Measurements from ENCODE around the gene USP24.

Gene USP24

GRCh38 chr1:55215194-55216021 lies at the start of gene USP24:
TSS of gene USP24 (minus strand) at chr1:55215364. CDS start at chr1:55215113, 251 bp downstream.
- H3K4me1 Mint-ChIP-seq = peaks cover 66% of the 10 kb centered on the region
- H3K36me3 Mint-ChIP-seq (ENCODE audit: insufficient read depth) = peaks cover 17% of the 10 kb centered on the region
- no peaks in the 10 kb centered on the region for H3K27me3 Mint-ChIP-seq
- ATAC-seq (replicated peaks; ENCODE audit: extremely low read depth, poor library complexity, severe bottlenecking) (peak; percentile 79), DNase-seq (ENCODE audit: low spot score in 2 of 2) (peak; percentile 67 to 72)
- H3K9me3 Mint-ChIP-seq = no peaks in the 10 kb centered on the region
- H3K4me3 Mint-ChIP-seq = peak within 1 kb of the TSS; percentile 96
- peak within 1 kb of the TSS; percentile 99 for H3K27ac Mint-ChIP-seq (ENCODE audit: low read depth)

- Mint-ChIP-seq H3K4me1 (peaks cover 13% of the 10 kb centered on the region), H3K4me3 (no peak overlapping the region), H3K9me3 (no peaks in the 10 kb centered on the region), H3K27me3 (no peaks in the 10 kb centered on the region), H3K36me3 (ENCODE audit: insufficient read depth) (peaks cover 3% of the 10 kb centered on the region), H3K27ac (ENCODE audit: low read depth) (no peak overlapping the region)
- DNase-seq (ENCODE audit: low spot score in 2 of 2) (no peak), ATAC-seq (replicated peaks; ENCODE audit: extremely low read depth, poor library complexity, severe bottlenecking) (no peak)
Observed at GRCh38 chr1:55262822-55263221, 47.7 kb upstream of the USP24 start.

- Mint-ChIP-seq H3K36me3 (ENCODE audit: insufficient read depth) (peaks cover 5% of the 10 kb centered on the region), H3K4me1 (peaks cover 19% of the 10 kb centered on the region), H3K27me3 (no peaks in the 10 kb centered on the region), H3K27ac (ENCODE audit: low read depth) (peak overlapping the region; percentile 10), H3K4me3 (no peak overlapping the region), H3K9me3 (no peaks in the 10 kb centered on the region)
- no peak for ATAC-seq (replicated peaks; ENCODE audit: extremely low read depth, poor library complexity, severe bottlenecking)
- DNase-seq (ENCODE audit: low spot score in 2 of 2) = no peak
Observed at GRCh38 chr1:55259911-55260609, 44.9 kb upstream of the USP24 start.

- peaks cover 19% of the 10 kb centered on the region for H3K4me1 Mint-ChIP-seq
- H3K4me3 Mint-ChIP-seq = peak overlapping the region; percentile 5
- peaks cover 5% of the 10 kb centered on the region for H3K36me3 Mint-ChIP-seq (ENCODE audit: insufficient read depth)
- peak overlapping the region; percentile 25 for H3K27ac Mint-ChIP-seq (ENCODE audit: low read depth)
- H3K27me3 Mint-ChIP-seq = no peaks in the 10 kb centered on the region
- no peaks in the 10 kb centered on the region for H3K9me3 Mint-ChIP-seq
- ATAC-seq (replicated peaks; ENCODE audit: extremely low read depth, poor library complexity, severe bottlenecking) (peak; percentile 97), DNase-seq (ENCODE audit: low spot score in 2 of 2) (peak; percentile 48 to 70)
Observed at GRCh38 chr1:55257958-55258357, 42.8 kb upstream of the USP24 start.

GRCh38 chr1:55255901-55256300 lies 40.7 kb upstream of the USP24 start:
- Mint-ChIP-seq H3K9me3 (no peaks in the 10 kb centered on the region), H3K27ac (ENCODE audit: low read depth) (no peak overlapping the region), H3K4me1 (peaks cover 19% of the 10 kb centered on the region), H3K36me3 (ENCODE audit: insufficient read depth) (peaks cover 5% of the 10 kb centered on the region), H3K4me3 (no peak overlapping the region), H3K27me3 (no peaks in the 10 kb centered on the region)
- no peak for ATAC-seq (replicated peaks; ENCODE audit: extremely low read depth, poor library complexity, severe bottlenecking)
- DNase-seq (ENCODE audit: low spot score in 2 of 2) = no peak

- Mint-ChIP-seq H3K9me3 (no peaks in the 10 kb centered on the region), H3K4me3 (no peak overlapping the region), H3K27ac (ENCODE audit: low read depth) (peak overlapping the region; percentile 48), H3K4me1 (peaks cover 8% of the 10 kb centered on the region), H3K36me3 (ENCODE audit: insufficient read depth) (peaks cover 3% of the 10 kb centered on the region), H3K27me3 (no peaks in the 10 kb centered on the region)
- no peak for ATAC-seq (replicated peaks; ENCODE audit: extremely low read depth, poor library complexity, severe bottlenecking)
- DNase-seq (ENCODE audit: low spot score in 2 of 2) = no peak
Observed at GRCh38 chr1:55252942-55253589, 37.9 kb upstream of the USP24 start.

- Mint-ChIP-seq H3K4me1 (no peaks in the 10 kb centered on the region), H3K27me3 (no peaks in the 10 kb centered on the region), H3K4me3 (no peak overlapping the region), H3K27ac (ENCODE audit: low read depth) (no peak overlapping the region), H3K36me3 (ENCODE audit: insufficient read depth) (no peaks in the 10 kb centered on the region), H3K9me3 (no peaks in the 10 kb centered on the region)
- ATAC-seq (replicated peaks; ENCODE audit: extremely low read depth, poor library complexity, severe bottlenecking) (no peak), DNase-seq (ENCODE audit: low spot score in 2 of 2) (no peak)
Observed at GRCh38 chr1:55250399-55251075, 35.4 kb upstream of the USP24 start.

GRCh38 chr1:55249646-55250398 lies 34.7 kb upstream of the USP24 start:
- Mint-ChIP-seq H3K27me3 (no peaks in the 10 kb centered on the region), H3K27ac (ENCODE audit: low read depth) (no peak overlapping the region), H3K9me3 (no peaks in the 10 kb centered on the region), H3K4me3 (no peak overlapping the region), H3K4me1 (no peaks in the 10 kb centered on the region), H3K36me3 (ENCODE audit: insufficient read depth) (no peaks in the 10 kb centered on the region)
- DNase-seq (ENCODE audit: low spot score in 2 of 2) = no peak
- no peak for ATAC-seq (replicated peaks; ENCODE audit: extremely low read depth, poor library complexity, severe bottlenecking)

- no peak overlapping the region for H3K27ac Mint-ChIP-seq (ENCODE audit: low read depth)
- ATAC-seq (replicated peaks; ENCODE audit: extremely low read depth, poor library complexity, severe bottlenecking) = no peak
- H3K9me3 Mint-ChIP-seq = no peaks in the 10 kb centered on the region
- H3K27me3 Mint-ChIP-seq = no peaks in the 10 kb centered on the region
- DNase-seq (ENCODE audit: low spot score in 2 of 2) = no peak
- H3K4me1 Mint-ChIP-seq = no peaks in the 10 kb centered on the region
- H3K4me3 Mint-ChIP-seq = no peak overlapping the region
- H3K36me3 Mint-ChIP-seq (ENCODE audit: insufficient read depth) = no peaks in the 10 kb centered on the region
Observed at GRCh38 chr1:55246896-55247295, 31.7 kb upstream of the USP24 start.

GRCh38 chr1:55246331-55246730 lies 31.2 kb upstream of the USP24 start:
- DNase-seq (ENCODE audit: low spot score in 2 of 2) (no peak), ATAC-seq (replicated peaks; ENCODE audit: extremely low read depth, poor library complexity, severe bottlenecking) (no peak)
- no peaks in the 10 kb centered on the region for H3K4me1 Mint-ChIP-seq
- H3K4me3 Mint-ChIP-seq = no peak overlapping the region
- H3K36me3 Mint-ChIP-seq (ENCODE audit: insufficient read depth) = no peaks in the 10 kb centered on the region
- no peak overlapping the region for H3K27ac Mint-ChIP-seq (ENCODE audit: low read depth)
- no peaks in the 10 kb centered on the region for H3K27me3 Mint-ChIP-seq
- H3K9me3 Mint-ChIP-seq = no peaks in the 10 kb centered on the region

GRCh38 chr1:55245781-55246180 lies 30.6 kb upstream of the USP24 start:
- H3K36me3 Mint-ChIP-seq (ENCODE audit: insufficient read depth) = no peaks in the 10 kb centered on the region
- no peaks in the 10 kb centered on the region for H3K9me3 Mint-ChIP-seq
- DNase-seq (ENCODE audit: low spot score in 2 of 2) (no peak), ATAC-seq (replicated peaks; ENCODE audit: extremely low read depth, poor library complexity, severe bottlenecking) (no peak)
- no peaks in the 10 kb centered on the region for H3K27me3 Mint-ChIP-seq
- H3K4me3 Mint-ChIP-seq = no peak overlapping the region
- no peak overlapping the region for H3K27ac Mint-ChIP-seq (ENCODE audit: low read depth)
- no peaks in the 10 kb centered on the region for H3K4me1 Mint-ChIP-seq

Data from central memory CD8-positive, alpha-beta T cell (primary cell).